ENCODE data around the gene SVIP.

GRCh38 chr11:22792497-22792896, 37.1 kb downstream of the SVIP start:
- TF ChIP-seq, protein P1, sequence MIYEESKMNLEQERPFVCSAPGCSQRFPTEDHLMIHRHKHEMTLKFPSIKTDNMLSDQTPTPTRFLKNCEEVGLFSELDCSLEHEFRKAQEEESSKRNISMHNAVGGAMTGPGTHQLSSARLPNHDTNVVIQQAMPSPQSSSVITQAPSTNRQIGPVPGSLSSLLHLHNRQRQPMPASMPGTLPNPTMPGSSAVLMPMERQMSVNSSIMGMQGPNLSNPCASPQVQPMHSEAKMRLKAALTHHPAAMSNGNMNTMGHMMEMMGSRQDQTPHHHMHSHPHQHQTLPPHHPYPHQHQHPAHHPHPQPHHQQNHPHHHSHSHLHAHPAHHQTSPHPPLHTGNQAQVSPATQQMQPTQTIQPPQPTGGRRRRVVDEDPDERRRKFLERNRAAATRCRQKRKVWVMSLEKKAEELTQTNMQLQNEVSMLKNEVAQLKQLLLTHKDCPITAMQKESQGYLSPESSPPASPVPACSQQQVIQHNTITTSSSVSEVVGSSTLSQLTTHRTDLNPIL (CRISPR knock-in tag; IDR thresholded peaks at IDR 0.05; ENCODE audit: low read depth) = no peak
- TF ChIP-seq, protein P2, sequence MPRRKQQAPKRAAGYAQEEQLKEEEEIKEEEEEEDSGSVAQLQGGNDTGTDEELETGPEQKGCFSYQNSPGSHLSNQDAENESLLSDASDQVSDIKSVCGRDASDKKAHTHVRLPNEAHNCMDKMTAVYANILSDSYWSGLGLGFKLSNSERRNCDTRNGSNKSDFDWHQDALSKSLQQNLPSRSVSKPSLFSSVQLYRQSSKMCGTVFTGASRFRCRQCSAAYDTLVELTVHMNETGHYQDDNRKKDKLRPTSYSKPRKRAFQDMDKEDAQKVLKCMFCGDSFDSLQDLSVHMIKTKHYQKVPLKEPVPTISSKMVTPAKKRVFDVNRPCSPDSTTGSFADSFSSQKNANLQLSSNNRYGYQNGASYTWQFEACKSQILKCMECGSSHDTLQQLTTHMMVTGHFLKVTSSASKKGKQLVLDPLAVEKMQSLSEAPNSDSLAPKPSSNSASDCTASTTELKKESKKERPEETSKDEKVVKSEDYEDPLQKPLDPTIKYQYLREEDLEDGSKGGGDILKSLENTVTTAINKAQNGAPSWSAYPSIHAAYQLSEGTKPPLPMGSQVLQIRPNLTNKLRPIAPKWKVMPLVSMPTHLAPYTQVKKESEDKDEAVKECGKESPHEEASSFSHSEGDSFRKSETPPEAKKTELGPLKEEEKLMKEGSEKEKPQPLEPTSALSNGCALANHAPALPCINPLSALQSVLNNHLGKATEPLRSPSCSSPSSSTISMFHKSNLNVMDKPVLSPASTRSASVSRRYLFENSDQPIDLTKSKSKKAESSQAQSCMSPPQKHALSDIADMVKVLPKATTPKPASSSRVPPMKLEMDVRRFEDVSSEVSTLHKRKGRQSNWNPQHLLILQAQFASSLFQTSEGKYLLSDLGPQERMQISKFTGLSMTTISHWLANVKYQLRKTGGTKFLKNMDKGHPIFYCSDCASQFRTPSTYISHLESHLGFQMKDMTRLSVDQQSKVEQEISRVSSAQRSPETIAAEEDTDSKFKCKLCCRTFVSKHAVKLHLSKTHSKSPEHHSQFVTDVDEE (CRISPR knock-in tag; IDR thresholded peaks at IDR 0.05) = no peak
- no peak for TF ChIP-seq ZFP30 (CRISPR knock-in tag; IDR thresholded peaks at IDR 0.05)
- no peak for TF ChIP-seq PATZ1 (CRISPR knock-in tag; IDR thresholded peaks at IDR 0.05; ENCODE audit: borderline replicate concordance)
- no peak for TF ChIP-seq ZNF70 (CRISPR knock-in tag; IDR thresholded peaks at IDR 0.05)
- no peak for TF ChIP-seq PPARA (CRISPR knock-in tag; IDR thresholded peaks at IDR 0.05; ENCODE audit: borderline replicate concordance)
- no peak for TF ChIP-seq TCF4 (CRISPR knock-in tag; IDR thresholded peaks at IDR 0.05; ENCODE audit: borderline replicate concordance)
- TF ChIP-seq TOX (CRISPR knock-in tag; IDR thresholded peaks at IDR 0.05; ENCODE audit: borderline replicate concordance) = no peak
- TF ChIP-seq GLIS3 (CRISPR knock-in tag; IDR thresholded peaks at IDR 0.05) = no peak
- no peak for TF ChIP-seq CSDC2 (CRISPR knock-in tag; IDR thresholded peaks at IDR 0.05)

All from SK-N-SH treated with all-trans-retinoic acid at 6 μM for 48 hours (cell line).